Stimulated activated naive CD4-positive, alpha-beta T cell treated with Interleukin-2 at 50 U/mL for 16 hours (primary cell): ENCODE measurements around the gene PEX26.
"Not testable (repeated sequence)": the region's sequence is repeated elsewhere in the genome, so short reads cannot be mapped to it uniquely, and the experiment has no call there.

Experiments
- DNase-seq: peaks from one replicate; lab custom pipeline; 2025; lab: John Stamatoyannopoulos, UW

Gene PEX26

DNA sequence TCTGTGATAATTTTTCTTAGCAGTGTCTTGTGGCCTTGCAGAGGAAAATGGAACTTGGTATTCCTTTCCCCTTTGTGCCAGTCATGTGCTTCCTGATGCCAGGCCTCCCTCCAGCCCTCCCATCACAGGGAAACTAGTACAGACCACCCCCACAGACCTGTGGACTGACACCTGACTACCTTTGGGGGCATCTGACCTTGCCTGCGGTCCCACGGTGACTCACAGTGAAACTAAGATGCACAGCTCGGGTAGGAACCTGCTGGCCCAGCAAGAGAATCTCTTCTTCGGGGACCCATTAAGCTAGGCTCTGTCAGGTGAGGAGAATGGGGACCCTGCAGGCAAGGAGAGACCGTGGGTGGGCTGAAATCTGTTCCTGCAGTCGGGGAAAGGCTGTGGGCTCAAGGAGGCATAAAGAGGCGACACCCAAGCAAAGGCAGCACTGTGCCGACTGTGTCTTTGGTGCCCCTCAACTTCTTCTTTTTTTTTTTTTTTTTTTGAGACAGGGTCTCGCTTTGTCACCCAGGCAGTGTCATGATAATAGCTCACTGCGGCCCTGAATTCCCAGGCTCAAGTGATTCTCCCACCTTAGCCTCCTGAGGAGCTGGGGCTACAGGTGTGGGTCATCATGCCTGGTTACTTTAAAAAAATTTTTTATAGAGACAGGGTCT is 20.8 kb upstream of the PEX26 start:
- DNase-seq, result no peak

DNA sequence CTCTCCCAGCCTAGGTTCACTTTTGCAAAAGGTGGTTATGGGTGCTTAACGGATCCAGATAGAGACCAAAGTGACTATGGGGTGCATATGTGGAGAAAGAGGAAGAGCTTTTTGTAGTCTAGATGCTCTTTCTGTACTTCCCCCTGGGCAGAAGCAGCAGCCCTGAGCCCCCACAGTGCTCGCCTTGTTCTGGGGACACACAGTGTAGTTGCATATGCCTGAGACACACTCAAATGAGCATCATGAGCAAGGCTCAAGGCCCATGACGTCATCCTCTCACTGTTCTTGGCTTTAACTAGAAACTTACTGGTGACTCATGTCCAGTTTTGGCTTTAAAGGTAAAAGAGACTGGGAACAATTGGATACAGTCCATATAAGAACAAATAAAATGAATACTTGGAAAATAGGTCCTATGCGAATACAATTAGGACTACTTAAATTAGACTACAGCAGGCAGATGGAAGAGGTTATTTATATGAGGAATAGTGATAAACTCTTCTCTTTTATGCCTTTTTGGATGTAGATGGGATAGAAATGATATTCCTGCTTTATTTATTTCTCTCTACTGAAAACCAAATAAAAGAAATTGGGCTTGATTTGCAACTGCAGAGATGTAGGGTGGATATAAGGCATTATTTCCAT is 20.1 kb upstream of the PEX26 start:
- DNase-seq, result no peak

- DNase-seq, result no peak
Observed at GRCh38 chr22:18058371-18059093, 19.3 kb upstream of the PEX26 start.

GRCh38 chr22:18059094-18059417 is 18.7 kb upstream of the PEX26 start:
- no peak for DNase-seq

DNA sequence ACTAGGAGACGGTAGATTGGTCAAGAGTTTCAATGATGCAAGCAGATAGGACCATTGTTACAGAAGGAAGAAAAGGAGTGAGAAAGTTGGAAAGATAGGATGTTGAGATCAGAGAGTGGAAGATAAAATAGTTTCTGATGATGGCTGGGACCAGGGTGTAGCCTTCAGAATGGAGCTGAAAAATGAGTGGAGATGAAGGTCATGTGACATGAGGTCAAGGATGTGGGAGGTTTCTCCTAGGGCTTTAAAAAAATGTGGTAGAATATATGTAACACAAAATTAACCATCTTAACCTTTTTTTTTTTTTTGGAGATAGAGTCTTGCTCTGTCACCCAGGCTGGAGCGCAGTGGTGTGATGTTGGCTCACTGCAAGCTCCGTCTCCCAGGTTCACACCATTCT is 18.3 kb upstream of the PEX26 start:
- no peak for DNase-seq

- DNase-seq, result no peak
Observed at GRCh38 chr22:18059991-18060390, 17.8 kb upstream of the PEX26 start.

DNA sequence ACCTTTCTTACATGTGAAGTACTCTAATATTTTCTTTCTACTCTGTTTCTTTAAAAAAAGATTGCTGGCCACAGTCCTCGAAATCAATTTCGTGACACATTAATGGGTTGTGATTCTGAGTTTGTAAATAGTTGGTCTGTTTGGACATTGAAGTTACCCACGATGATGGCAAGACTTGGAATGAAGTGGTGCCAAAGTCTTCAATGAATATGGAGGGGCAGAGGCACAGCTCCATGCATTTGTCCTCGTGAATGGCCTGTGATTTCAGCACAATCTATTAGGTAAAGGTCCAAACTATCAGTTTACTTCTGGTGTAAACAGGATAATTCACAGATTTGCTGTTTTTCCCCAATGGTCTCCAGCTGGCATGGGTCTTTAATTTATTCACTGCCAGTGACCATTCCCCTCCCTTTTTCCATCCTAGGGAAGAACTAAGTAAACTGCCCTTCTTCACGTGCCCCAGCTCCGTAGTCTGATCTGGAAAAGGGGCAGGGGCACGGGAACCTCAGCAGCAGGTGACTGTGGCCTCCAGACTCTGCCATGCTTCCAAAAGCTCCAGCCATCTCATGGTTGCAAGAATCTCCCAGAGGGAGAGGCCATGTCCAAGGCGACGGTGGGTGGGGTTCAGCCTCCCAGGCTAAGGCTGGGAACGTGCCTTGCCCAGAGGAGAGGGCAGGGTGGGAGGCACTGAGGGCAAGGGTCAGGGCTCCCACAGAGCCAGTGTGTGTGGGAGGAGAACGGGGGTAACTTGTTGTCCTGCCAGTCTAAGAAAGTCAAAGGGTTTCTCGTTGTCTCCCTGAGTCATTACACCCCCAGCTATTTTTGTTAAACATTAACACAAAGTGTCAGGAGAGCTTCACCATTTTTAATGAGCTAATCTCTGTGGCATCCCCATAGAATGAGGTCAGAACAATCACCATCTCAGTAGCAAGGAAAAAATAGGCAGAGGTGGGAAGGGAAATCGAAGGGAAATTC is 16.9 kb upstream of the PEX26 start:
- DNase-seq, result no peak

DNA sequence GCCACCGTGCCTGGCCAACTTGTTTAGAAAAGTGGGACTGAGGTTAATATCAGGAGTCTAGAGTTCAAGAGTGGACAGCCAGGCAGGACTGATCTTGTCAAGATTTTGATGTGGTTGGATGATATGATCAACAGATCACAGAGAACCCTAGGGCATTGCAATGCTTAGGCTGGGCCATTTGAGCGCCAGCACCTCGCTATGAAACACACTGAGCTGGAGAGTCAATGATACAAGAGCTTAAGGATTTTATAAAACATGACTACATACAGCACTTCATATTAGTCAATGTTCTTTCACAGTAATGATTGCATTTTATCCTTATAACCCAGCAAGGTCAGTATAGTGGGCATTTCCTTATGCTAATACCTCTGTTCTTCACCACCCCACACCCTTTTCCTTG is 15.4 kb upstream of the PEX26 start:
- DNase-seq, result no peak

DNA sequence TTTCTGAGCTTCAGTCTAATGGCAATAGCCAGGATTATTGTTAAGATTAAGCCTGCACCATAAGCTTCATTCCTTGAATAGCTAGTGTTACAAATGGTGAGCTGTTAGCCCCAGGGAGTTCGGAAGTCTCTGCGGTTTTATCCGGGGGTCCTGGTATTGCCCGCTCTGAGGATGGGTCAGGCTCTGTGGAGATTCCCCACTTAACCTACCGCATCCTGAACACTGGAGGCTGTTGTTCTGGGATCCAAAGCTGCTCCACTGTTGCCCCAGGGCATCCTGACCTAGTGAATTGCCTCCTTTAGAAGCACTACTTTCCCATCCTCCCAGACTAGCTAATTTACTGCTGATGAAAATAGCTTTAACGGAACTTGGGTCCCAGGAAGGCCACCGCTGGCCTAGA is 14.5 kb upstream of the PEX26 start:
- no peak for DNase-seq

GRCh38 chr22:18063715-18064114 is 14.1 kb upstream of the PEX26 start:
- DNase-seq, result not testable (repeated sequence)

DNA sequence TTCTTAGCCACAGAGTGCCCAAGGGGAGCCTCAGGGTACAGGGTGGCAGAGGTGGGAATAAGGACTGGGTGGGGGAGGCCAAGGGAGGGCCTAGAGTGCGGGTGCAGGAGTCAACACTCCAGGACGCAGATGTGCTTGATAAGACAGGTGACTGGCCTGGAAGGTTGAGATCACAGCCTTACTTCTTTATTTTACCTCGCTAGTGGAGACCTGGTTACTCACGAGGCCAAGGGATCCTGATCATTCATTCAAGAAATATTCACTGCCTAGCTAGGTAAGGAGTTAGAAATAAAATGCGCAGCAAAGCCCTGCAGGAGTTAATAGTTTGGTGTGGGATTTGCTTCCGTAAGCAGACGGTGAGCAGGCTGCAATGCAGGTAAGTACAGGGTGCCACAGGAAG is 13.2 kb upstream of the PEX26 start:
- DNase-seq, result no peak

GRCh38 chr22:18065256-18065655 is 12.5 kb upstream of the PEX26 start:
- DNase-seq, result no peak

- DNase-seq, result no peak
Observed at GRCh38 chr22:18066181-18066859, 11.5 kb upstream of the PEX26 start.

GRCh38 chr22:18067121-18067520 is 10.7 kb upstream of the PEX26 start:
- no peak for DNase-seq

DNA sequence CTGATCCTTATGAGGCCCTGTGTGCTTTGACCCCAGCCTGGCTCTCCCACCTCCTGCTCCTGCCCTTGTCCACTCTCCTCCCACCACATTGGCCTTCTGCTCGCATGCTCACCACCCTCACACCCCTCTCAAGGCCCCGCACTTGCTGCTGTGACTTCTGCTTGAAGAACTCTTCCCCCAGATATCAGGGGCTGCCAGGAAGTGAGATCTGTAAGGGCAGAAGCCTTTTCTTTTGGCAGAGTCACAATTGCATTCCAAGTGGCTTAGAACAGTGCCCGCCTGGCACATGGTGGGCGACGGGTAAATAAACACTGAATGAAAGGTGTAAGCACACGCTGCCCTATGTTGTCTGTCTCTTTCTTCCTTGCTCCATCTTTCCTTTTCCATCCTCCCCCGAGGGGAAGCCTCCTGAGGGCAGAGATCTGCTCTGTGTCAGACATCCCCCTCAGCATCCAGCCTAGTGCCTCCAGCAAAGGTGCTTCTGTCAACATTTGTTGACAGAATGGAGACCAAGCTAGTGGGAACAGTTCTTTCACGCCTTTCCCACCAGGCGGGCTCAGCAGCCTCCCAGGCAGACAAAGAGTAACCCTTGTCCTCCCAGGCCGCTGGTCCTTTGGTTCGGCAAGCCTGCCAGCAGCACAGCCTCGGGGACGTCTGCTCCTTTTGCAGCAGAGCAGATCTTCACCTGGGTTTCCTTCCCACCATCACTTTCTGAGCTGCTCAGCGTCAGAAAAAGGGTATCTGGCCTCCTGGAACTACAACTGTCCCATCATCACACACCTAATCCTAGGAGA is 10.0 kb upstream of the PEX26 start:
- no peak for DNase-seq

DNA sequence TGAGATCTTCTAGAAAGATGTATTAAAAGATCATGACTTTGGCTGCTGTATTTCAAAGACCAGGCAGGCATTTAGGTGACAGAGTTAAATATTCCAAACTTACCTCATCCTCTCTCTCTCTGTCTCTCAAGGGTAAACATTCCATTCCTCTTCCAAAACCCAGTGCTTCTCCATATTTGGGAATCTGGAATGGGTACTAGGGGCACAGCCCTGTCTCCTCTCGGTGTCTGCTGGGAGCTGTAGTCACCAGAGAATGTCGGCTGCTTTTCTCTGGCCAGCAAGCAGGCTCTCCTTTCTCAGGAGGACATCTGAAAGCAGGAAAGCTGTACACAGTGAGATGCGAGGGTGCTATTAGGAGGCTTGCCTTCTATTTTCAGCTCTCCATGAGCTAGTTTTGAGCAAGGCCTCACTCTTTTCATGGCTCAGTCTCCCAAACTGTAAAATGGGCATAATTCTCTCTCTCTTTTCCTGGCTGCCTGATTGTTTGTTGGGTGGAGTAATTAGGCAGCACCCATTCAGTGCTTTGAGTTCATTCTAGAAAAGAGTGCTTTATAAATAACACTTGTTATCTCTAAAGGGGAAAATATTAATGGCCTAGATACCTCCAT is 9.3 kb upstream of the PEX26 start:
- no peak for DNase-seq

DNA sequence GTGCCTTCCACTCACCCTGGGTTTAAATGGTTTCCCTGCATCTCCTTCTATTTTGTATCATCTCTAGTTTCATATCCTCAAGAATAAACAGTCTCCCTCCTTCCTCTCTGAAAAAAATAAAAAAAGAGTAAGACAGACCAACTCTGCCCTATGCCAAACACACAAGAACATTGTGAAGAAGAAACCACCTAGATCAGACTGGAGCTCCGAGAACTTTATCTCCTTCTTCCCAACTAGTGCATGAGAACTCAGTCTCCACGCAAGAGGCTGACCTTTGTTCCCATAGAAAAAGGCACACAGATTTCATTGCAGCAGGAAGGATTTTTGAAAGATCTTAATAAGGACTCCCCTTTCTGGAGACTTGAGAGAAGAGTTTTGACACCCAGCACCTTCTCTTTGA is 8.7 kb upstream of the PEX26 start:
- no peak for DNase-seq

- DNase-seq, result no peak
Observed at GRCh38 chr22:18070041-18070440, 7.7 kb upstream of the PEX26 start.

GRCh38 chr22:18070556-18071306 is 7.1 kb upstream of the PEX26 start:
- no peak for DNase-seq
